GM19240 (cell line): Measurements from ENCODE around the gene CADPS.

Experiments used
- DNase-seq: peaks from one replicate; pipeline ENCODE4 v3.0.0; 2011; ENCODE audit warnings: low spot score; ENCODE audit not compliant: insufficient read length

The CADPS gene

DNA sequence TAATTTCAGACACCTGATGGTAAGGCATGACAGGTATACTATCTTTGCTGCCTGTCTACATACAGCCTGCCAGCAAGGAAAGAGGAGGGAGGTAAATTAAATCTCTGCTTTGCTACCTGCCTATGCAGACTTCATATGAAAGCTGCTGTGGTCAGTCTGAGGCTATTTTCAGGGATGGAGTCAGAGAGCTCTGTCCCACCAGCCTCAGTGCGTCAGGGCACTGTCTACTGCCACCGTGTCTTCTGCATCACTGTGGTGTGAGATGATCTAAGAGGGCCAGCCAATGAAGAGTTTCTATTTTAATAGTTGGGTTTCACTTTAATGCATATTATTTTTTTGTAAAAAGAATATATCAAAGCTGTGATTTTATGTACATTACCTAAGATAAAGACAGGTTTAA lies 125.6 kb downstream of the CADPS start:
- DNase-seq: no peak

GRCh38 chr3:62749130-62749529 lies 126.1 kb downstream of the CADPS start:
- DNase-seq: no peak

DNA sequence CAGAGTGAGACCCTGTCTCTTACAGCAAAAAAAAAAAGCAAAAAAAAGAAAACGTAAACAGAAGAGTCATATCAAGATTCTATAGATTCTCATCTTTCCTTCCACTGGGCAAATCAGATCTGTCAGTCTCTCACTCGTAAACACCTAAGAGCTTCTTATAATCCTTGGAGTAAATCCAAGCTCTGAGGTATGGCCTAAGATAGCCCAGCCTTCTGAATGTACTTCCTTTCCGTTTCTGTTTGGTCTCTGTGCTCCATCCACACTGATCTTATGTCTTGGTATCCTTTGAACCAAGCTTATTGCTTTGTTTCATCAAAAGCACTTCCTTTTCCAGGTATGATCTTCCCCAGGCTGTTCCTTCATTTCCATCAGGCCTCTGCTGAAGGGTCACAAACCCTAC lies 137.8 kb downstream of the CADPS start:
- no peak for DNase-seq

- no peak for DNase-seq
Measured at GRCh38 chr3:62735510-62735909, 139.7 kb downstream of the CADPS start.

- DNase-seq: no peak
Measured at GRCh38 chr3:62732183-62732904, 142.9 kb downstream of the CADPS start.

- no peak for DNase-seq
Measured at GRCh38 chr3:62727981-62728380, 147.2 kb downstream of the CADPS start.

DNA sequence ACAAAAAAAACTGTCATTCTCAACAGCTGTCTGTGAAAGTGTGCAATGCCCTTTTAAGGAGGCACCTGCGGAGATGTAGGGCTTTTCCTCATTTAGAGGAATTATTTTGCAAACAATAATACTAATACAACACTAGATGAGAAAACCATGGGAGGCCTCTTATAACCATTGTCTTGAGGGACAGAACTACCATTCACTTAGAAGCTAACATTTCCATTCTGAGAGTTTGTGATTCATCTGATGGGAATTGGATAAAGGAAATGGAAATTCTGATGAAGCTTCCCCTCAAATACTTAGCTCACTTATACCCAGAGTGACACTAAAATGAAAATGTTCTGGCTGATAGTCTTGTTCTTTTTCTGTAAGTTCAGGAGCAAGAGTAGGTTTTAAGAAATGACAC lies 147.7 kb downstream of the CADPS start:
- no peak for DNase-seq

GRCh38 chr3:62724503-62724902 lies 150.7 kb downstream of the CADPS start:
- DNase-seq: no peak

DNA sequence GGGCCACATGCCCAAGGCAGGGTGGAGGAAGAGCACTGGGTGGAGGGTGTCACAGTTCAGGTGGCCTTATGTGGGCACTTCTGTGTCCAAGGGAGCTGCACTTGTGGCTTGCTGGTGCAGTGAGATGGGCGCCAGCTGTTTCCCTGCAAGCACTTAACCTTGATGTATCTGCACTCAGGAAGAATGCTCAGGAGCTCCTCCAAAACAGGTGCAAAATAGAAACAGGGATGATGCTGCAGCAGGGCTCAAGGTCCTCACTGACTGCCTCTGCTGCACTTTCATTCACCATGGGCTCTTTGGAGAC lies 151.3 kb downstream of the CADPS start:
- no peak for DNase-seq

GRCh38 chr3:62723166-62723913 lies 151.9 kb downstream of the CADPS start:
- DNase-seq: no peak

GRCh38 chr3:62722344-62722743 lies 152.9 kb downstream of the CADPS start:
- no peak for DNase-seq

DNA sequence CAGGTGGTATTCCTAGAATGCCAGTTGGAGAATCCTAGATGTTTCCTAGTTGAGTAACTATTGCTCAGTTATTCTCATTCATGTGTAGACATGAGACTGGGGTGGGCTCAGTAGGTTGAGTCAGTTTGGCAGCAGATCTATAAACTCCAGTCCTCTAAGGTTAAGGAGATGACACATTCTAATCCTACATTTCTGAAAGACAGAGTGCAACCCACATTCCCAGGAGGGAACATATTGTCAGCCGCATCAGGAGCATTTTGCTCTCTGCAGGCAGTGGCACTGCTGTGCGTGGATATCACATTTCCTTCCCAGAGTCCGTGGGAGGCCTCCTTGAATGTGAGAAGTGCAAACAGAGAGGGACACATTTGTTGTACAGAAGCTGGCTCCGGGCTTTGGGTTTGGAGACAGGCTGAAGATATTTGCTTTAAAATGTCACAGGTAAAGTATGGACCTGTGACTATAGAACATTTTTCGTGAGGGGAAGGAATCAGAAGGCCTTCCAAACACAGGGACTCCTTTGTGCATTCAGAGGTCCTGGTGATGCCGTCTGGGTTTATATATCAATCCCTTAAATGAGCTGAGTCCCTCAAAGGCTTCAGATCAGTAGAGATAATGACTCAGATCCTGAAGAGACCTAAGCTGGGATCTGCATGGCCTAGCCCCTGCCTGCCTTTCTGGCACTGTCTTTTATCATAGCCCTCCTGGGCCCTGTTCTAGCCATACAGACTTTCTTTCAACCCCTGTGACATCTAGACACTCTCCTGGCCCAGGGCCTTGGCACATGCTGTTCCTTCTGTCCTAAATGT lies 156.5 kb downstream of the CADPS start:
- DNase-seq: no peak

GRCh38 chr3:62718011-62718410 lies 157.2 kb downstream of the CADPS start:
- no peak for DNase-seq

DNA sequence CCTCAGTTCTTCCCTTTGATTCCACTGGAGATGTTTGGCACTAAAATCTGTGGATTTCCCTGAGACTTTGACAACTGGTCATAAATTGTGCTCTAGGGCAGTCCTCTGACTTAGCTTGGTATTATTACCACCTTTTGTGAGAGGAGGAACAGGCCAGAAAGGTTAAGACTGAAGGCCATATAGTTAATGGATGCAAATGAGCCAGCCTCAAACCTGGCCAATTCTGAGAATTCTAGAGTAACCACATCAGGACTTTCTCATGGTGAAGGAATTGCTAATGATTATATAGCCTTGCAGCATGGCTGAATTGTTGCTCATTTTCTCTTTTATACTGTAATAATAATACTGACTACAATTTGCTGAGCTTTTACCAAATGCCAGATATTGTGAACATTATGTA lies 162.5 kb downstream of the CADPS start:
- no peak for DNase-seq

- DNase-seq: no peak
Measured at GRCh38 chr3:62710751-62711150, 164.5 kb downstream of the CADPS start.

DNA sequence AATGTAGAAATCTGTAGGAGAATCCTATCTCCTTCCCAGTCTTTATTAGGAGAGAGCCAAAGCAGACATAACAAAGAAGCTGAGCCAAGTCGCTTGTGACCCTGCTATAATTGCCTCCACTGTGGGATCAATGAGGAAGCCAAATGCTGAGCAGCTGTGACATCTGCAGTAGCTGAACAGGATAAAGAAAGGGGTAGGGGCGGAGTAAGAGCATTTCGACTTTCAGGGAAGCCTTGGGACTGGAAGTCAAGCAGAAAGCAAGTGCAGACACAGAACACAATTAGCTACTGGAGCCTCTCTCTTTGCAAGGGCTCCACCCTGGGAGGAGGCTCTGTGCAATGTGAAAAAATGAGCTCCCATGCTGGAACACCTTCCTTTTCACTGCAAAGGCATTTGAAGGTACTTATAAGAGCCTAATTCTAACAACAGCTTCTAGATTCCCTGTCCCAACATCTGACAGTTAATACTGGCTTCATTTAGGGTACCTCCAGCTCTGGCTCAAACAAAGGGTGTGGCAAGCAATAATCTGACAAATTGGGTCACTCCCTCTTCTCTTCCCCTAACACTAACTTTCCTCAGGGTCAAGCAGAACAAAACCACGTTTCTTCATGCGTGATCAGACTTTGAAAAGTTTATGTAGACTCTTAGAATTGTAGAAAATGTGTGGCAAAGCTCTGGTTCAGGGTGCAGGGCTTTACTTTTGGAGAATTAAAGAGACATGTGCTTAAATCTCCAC lies 166.4 kb downstream of the CADPS start:
- no peak for DNase-seq

DNA sequence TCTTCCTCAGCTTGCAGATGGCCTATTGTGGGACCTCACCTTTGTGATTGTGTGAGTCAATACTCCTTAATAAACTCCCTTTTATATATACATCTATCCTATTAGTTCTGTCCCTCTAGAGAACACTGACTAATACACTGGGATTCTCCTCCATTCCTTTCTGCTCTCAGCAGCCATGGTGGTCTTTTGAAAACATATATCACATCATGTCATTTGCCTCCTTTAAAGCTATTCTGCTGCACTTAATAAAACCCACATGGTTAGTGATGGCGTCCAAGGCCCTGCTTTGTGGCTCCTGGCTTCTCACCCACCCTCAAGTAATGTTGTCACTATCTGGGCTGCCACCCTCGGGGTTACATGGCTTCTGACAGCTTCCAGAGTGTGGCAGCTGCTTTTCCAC lies 169.5 kb downstream of the CADPS start:
- no peak for DNase-seq

- no peak for DNase-seq
Measured at GRCh38 chr3:62703451-62704167, 171.6 kb downstream of the CADPS start.

DNA sequence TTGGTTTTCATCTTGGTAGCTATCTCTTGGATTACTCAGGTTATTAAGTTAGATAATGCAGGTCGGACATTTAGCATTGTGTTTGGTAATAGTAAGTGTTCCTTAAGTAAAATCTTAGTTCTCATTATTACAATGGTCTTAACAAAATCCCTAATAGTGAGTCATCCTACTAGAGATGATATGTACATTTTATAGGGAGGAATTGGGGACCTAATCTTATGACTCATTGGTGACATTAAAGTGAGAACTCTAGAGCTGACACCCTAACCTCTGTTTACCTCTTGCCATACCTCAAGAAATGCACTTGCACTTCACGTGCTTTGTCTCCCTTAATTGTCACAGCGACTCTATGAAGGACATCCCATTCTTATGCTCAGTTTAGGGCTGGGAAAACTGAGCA lies 174.9 kb downstream of the CADPS start:
- DNase-seq: no peak

DNA sequence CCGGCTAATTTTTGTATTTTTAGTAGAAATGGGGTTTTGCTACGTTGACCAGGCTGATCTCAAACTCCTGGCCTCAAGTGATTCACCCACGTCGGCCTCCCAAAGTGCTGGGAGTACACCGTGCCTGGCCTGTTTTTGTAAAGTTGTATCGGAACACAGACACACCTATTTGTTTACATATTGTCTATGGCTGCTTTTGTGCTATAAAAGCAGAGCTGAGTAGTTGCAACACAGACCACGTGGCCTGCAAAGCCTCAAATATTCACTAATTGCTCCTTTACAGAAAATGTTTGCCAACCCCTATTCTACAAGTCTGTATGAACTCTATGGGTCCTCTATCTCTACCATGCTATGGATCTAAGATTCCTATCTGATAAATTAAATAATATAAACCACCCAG lies 175.5 kb downstream of the CADPS start:
- DNase-seq: no peak

GRCh38 chr3:62696011-62696410 lies 179.2 kb downstream of the CADPS start:
- no peak for DNase-seq
